ENCODE results near the gene HEBP2. TPM values are rescaled to one million over a fixed set of nuclear protein-coding genes. Genes with fewer than 3 reads are reported as not detected.

Gene HEBP2
- total RNA-seq, 1 experiment from 2014 or later = 73.1 TPM

DNA sequence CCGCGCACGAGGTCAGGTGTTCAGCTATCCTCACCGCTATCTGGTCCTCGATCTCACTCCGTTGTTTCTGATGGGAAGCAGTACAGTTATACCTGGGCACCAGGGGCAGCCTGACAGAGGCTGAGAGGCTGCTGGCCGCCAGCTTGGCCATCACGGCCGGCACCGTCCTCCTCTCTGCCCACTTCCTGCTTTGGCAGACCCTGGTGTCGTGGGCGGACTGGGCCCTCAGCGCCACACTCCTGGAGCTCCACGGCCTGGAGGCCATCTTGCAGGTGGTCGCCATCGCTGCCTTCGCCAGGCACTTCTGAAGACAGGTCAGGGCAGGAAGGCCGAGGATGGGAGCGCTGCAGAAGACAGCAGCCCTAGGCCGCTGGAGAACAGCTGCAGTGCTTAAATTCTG is 60.1 kb downstream of the HEBP2 start:
- Mint-ChIP-seq H3K27me3 (ENCODE audit: insufficient read depth, unreplicated experiment) (no peaks in the 10 kb centered on the region), H3K27ac (ENCODE audit: unreplicated experiment) (no peak overlapping the region), H3K4me1 (ENCODE audit: low read depth, unreplicated experiment) (peaks cover 21% of the 10 kb centered on the region), H3K36me3 (ENCODE audit: insufficient read depth, unreplicated experiment) (peaks cover 44% of the 10 kb centered on the region), H3K9me3 (ENCODE audit: unreplicated experiment) (peaks cover 11% of the 10 kb centered on the region), H3K4me3 (ENCODE audit: unreplicated experiment) (no peak overlapping the region)
- TF ChIP-seq, protein P1, sequence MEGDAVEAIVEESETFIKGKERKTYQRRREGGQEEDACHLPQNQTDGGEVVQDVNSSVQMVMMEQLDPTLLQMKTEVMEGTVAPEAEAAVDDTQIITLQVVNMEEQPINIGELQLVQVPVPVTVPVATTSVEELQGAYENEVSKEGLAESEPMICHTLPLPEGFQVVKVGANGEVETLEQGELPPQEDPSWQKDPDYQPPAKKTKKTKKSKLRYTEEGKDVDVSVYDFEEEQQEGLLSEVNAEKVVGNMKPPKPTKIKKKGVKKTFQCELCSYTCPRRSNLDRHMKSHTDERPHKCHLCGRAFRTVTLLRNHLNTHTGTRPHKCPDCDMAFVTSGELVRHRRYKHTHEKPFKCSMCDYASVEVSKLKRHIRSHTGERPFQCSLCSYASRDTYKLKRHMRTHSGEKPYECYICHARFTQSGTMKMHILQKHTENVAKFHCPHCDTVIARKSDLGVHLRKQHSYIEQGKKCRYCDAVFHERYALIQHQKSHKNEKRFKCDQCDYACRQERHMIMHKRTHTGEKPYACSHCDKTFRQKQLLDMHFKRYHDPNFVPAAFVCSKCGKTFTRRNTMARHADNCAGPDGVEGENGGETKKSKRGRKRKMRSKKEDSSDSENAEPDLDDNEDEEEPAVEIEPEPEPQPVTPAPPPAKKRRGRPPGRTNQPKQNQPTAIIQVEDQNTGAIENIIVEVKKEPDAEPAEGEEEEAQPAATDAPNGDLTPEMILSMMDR (IDR thresholded peaks at IDR 0.05; ENCODE audit: insufficient read depth in 1 of 2, low read depth in 1 of 2, low read length in 1 of 2, severe bottlenecking in 1 of 2, unreplicated experiment in 1 of 2) = no peak
- H3K4me1 ChIP-seq = peaks cover 17% of the 10 kb centered on the region; the same call in 1 of the 2 replicates
- no TSS peak for BruUV-seq (replicated peaks)
- no peak for DNase-seq
- CTCF ChIA-PET = no interaction called here
- H3K9me3 ChIP-seq = no peaks in the 10 kb centered on the region
- no peak overlapping the region for H3K4me3 ChIP-seq (ENCODE audit: low read depth, low read length)
- H3K36me3 ChIP-seq (ENCODE audit: control insufficient read depth, insufficient read depth, low read length) = no peaks in the 10 kb centered on the region
- intact Hi-C loops (cut with micrococcal nuclease; ENCODE audit: unreplicated experiment) = no loop called here
- H3K27me3 ChIP-seq (replicated peaks; ENCODE audit: control insufficient read depth, insufficient read depth, low read length) = no peaks in the 10 kb centered on the region
- POLR2A ChIA-PET = interaction anchor here (0.6 kb wide), 1 partner anchor 496 kb away, joined by 3 read pairs; no protein-coding TSS in a partner anchor

DNA sequence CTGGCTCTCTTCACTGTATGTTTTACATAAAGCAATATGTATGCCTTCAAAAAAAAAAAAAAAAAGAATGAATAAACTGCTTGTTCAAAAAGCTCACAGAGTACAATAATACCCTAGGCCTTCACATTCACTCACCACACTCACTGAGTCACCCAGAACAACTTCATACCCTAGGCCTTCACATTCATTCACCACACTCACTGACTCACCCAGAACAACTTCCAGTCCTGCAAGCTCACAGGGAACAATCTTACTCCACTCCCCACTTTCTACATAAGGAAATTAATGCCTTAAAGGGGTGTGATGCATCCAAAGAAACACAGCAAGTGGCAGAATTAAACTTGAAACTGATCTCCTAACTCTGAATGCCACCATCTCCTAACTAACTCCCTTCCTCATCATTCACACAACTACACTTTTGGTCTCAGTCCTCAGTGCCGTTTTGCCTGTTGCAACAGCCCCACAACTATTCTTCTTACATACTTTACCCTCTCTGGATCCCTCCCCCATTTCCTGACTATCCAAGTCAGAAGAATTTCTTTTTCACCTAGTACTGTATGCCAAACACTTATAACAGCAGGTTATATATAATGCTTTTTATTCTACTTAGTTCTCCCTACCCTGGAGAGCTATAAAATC is 61.1 kb downstream of the HEBP2 start:
- H3K36me3 ChIP-seq (ENCODE audit: control insufficient read depth, insufficient read depth, low read length) = no peaks in the 10 kb centered on the region; the same call in 1 of the 2 replicates
- DNase-seq = no peak
- Mint-ChIP-seq H3K36me3 (ENCODE audit: insufficient read depth, unreplicated experiment) (peaks cover 52% of the 10 kb centered on the region), H3K27ac (ENCODE audit: unreplicated experiment) (peak overlapping the region; percentile 45), H3K9me3 (ENCODE audit: unreplicated experiment) (peaks cover 11% of the 10 kb centered on the region), H3K27me3 (ENCODE audit: insufficient read depth, unreplicated experiment) (no peaks in the 10 kb centered on the region), H3K4me3 (ENCODE audit: unreplicated experiment) (no peak overlapping the region), H3K4me1 (ENCODE audit: low read depth, unreplicated experiment) (peaks cover 29% of the 10 kb centered on the region)
- H3K4me3 ChIP-seq (ENCODE audit: low read depth, low read length) = no peak overlapping the region
- ChIA-PET POLR2A (no interaction called here), CTCF (interaction anchor here (0.6 kb wide), 1 partner anchor 44 kb away, joined by 4 read pairs; no protein-coding TSS in a partner anchor)
- intact Hi-C loops (cut with micrococcal nuclease; ENCODE audit: unreplicated experiment) = no loop called here
- no peaks in the 10 kb centered on the region for H3K9me3 ChIP-seq
- no peaks in the 10 kb centered on the region for H3K27me3 ChIP-seq (replicated peaks; ENCODE audit: control insufficient read depth, insufficient read depth, low read length)
- peaks cover 23% of the 10 kb centered on the region; the same call in 1 of the 2 replicates for H3K4me1 ChIP-seq
- no TSS peak for BruUV-seq (replicated peaks)
- TF ChIP-seq, protein P1 (IDR thresholded peaks at IDR 0.05; ENCODE audit: insufficient read depth in 1 of 2, low read depth in 1 of 2, low read length in 1 of 2, severe bottlenecking in 1 of 2, unreplicated experiment in 1 of 2) = no peak

DNA sequence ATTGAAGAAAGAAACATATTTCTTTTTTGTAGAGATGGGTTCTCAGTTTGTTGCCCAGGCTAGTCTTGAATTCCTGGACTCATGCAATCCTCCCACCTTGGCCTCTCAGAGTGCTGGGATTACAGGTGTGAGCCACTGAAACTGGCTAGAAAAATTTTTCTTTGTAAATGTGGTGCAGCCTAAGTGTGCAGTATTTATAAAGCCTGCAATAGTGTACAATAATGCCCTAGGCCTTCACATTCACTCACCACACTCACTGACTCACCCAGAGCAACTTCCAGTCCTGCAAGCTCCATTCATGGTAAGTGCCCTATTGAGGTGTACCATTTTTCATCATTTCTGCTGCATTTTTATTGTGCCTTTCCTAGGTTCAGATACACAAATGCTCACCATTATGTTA is 63.9 kb downstream of the HEBP2 start:
- no peaks in the 10 kb centered on the region for H3K9me3 ChIP-seq
- Mint-ChIP-seq H3K27ac (ENCODE audit: unreplicated experiment) (peak overlapping the region; percentile 54), H3K9me3 (ENCODE audit: unreplicated experiment) (no peaks in the 10 kb centered on the region), H3K4me1 (ENCODE audit: low read depth, unreplicated experiment) (peaks cover 19% of the 10 kb centered on the region), H3K27me3 (ENCODE audit: insufficient read depth, unreplicated experiment) (no peaks in the 10 kb centered on the region), H3K36me3 (ENCODE audit: insufficient read depth, unreplicated experiment) (peaks cover 46% of the 10 kb centered on the region), H3K4me3 (ENCODE audit: unreplicated experiment) (no peak overlapping the region)
- peaks cover 23% of the 10 kb centered on the region; the same call in 1 of the 2 replicates for H3K4me1 ChIP-seq
- H3K36me3 ChIP-seq (ENCODE audit: control insufficient read depth, insufficient read depth, low read length) = no peaks in the 10 kb centered on the region; the same call in 1 of the 2 replicates
- H3K4me3 ChIP-seq (ENCODE audit: low read depth, low read length) = no peak overlapping the region
- DNase-seq = no peak
- ChIA-PET CTCF (no interaction called here), POLR2A (no interaction called here)
- no peaks in the 10 kb centered on the region for H3K27me3 ChIP-seq (replicated peaks; ENCODE audit: control insufficient read depth, insufficient read depth, low read length)
- TF ChIP-seq, protein P1 (IDR thresholded peaks at IDR 0.05; ENCODE audit: insufficient read depth in 1 of 2, low read depth in 1 of 2, low read length in 1 of 2, severe bottlenecking in 1 of 2, unreplicated experiment in 1 of 2) = no peak
- intact Hi-C loops (cut with micrococcal nuclease; ENCODE audit: unreplicated experiment) = loop anchor here (1.0 kb wide), 1 partner anchor 36 kb away; no protein-coding TSS in a partner anchor
- BruUV-seq (replicated peaks) = no TSS peak

All from Caco-2 (cell line).